Measurements from ENCODE around the gene TMEM191B.
A peak's percentile ranks its signal among the peaks of the same experiment; 100 is the strongest.
"Not testable (repeated sequence)": the region's sequence is repeated elsewhere in the genome, so short reads cannot be mapped to it uniquely, and the experiment has no call there.

TMEM191B gene
- total RNA-seq, result 0.26 to 6.1 (median 1.5) reads per million in 3 donors

GRCh38 chr22:18527752-18528596 lies at the start of gene TMEM191B:
Gene TMEM191B (plus strand): TSS chr22:18527802. CDS start chr22:18527981, 179 bp downstream.
- not testable (repeated sequence) for H3K4me1 ChIP-seq (ENCODE audit: control insufficient read depth, insufficient read depth, low read length, poor library complexity, severe bottlenecking); H3K4me3 ChIP-seq (ENCODE audit: insufficient read depth, low read depth, low read length, poor library complexity, severe bottlenecking); H3K36me3 ChIP-seq (ENCODE audit: control insufficient read depth, insufficient read depth, low read length); H3K27ac ChIP-seq (ENCODE audit: insufficient read depth, low read length, poor library complexity, severe bottlenecking); H3K9me3 ChIP-seq (ENCODE audit: control insufficient read depth, low read length); H3K27me3 ChIP-seq (replicated peaks; ENCODE audit: control insufficient read depth, insufficient read depth, low read length, poor library complexity, severe bottlenecking)
- peak in 1 of 3 donors; percentile 9 for DNase-seq

GRCh38 chr22:18496227-18496626 lies 31.4 kb upstream of the TMEM191B start:
- DNase-seq; H3K36me3 ChIP-seq (ENCODE audit: control insufficient read depth, insufficient read depth, low read length); H3K9me3 ChIP-seq (ENCODE audit: control insufficient read depth, low read length); H3K27ac ChIP-seq (ENCODE audit: insufficient read depth, low read length, poor library complexity, severe bottlenecking); H3K27me3 ChIP-seq (replicated peaks; ENCODE audit: control insufficient read depth, insufficient read depth, low read length, poor library complexity, severe bottlenecking); H3K4me1 ChIP-seq (ENCODE audit: control insufficient read depth, insufficient read depth, low read length, poor library complexity, severe bottlenecking); H3K4me3 ChIP-seq (ENCODE audit: insufficient read depth, low read depth, low read length, poor library complexity, severe bottlenecking): not testable (repeated sequence)

- not testable (repeated sequence) for H3K27ac ChIP-seq (ENCODE audit: insufficient read depth, low read length, poor library complexity, severe bottlenecking); H3K27me3 ChIP-seq (replicated peaks; ENCODE audit: control insufficient read depth, insufficient read depth, low read length, poor library complexity, severe bottlenecking); H3K36me3 ChIP-seq (ENCODE audit: control insufficient read depth, insufficient read depth, low read length); H3K4me1 ChIP-seq (ENCODE audit: control insufficient read depth, insufficient read depth, low read length, poor library complexity, severe bottlenecking); H3K4me3 ChIP-seq (ENCODE audit: insufficient read depth, low read depth, low read length, poor library complexity, severe bottlenecking); H3K9me3 ChIP-seq (ENCODE audit: control insufficient read depth, low read length); DNase-seq
These were observed 16.3 kb upstream of the TMEM191B start for GRCh38 chr22:18511327-18511726.

- not testable (repeated sequence) for H3K27me3 ChIP-seq (replicated peaks; ENCODE audit: control insufficient read depth, insufficient read depth, low read length, poor library complexity, severe bottlenecking); H3K4me1 ChIP-seq (ENCODE audit: control insufficient read depth, insufficient read depth, low read length, poor library complexity, severe bottlenecking); H3K4me3 ChIP-seq (ENCODE audit: insufficient read depth, low read depth, low read length, poor library complexity, severe bottlenecking); H3K27ac ChIP-seq (ENCODE audit: insufficient read depth, low read length, poor library complexity, severe bottlenecking); H3K36me3 ChIP-seq (ENCODE audit: control insufficient read depth, insufficient read depth, low read length); DNase-seq; H3K9me3 ChIP-seq (ENCODE audit: control insufficient read depth, low read length)
These were observed 15.2 kb upstream of the TMEM191B start for GRCh38 chr22:18512378-18512777.

- not testable (repeated sequence) for H3K36me3 ChIP-seq (ENCODE audit: control insufficient read depth, insufficient read depth, low read length); H3K4me3 ChIP-seq (ENCODE audit: insufficient read depth, low read depth, low read length, poor library complexity, severe bottlenecking); H3K27ac ChIP-seq (ENCODE audit: insufficient read depth, low read length, poor library complexity, severe bottlenecking); H3K9me3 ChIP-seq (ENCODE audit: control insufficient read depth, low read length); H3K4me1 ChIP-seq (ENCODE audit: control insufficient read depth, insufficient read depth, low read length, poor library complexity, severe bottlenecking); DNase-seq; H3K27me3 ChIP-seq (replicated peaks; ENCODE audit: control insufficient read depth, insufficient read depth, low read length, poor library complexity, severe bottlenecking)
These were observed 14.1 kb upstream of the TMEM191B start for GRCh38 chr22:18513454-18513853.

GRCh38 chr22:18518061-18518460 lies 9.5 kb upstream of the TMEM191B start, which contains the start of gene GGTLC3:
Gene GGTLC3 (minus strand): TSS chr22:18518161. CDS start chr22:18517897, 264 bp downstream.
- H3K27ac ChIP-seq (ENCODE audit: insufficient read depth, low read length, poor library complexity, severe bottlenecking); H3K27me3 ChIP-seq (replicated peaks; ENCODE audit: control insufficient read depth, insufficient read depth, low read length, poor library complexity, severe bottlenecking); H3K9me3 ChIP-seq (ENCODE audit: control insufficient read depth, low read length); H3K4me1 ChIP-seq (ENCODE audit: control insufficient read depth, insufficient read depth, low read length, poor library complexity, severe bottlenecking); DNase-seq; H3K4me3 ChIP-seq (ENCODE audit: insufficient read depth, low read depth, low read length, poor library complexity, severe bottlenecking); H3K36me3 ChIP-seq (ENCODE audit: control insufficient read depth, insufficient read depth, low read length): not testable (repeated sequence)

GRCh38 chr22:18522762-18523161 lies 4.8 kb upstream of the TMEM191B start:
- not testable (repeated sequence) for H3K27me3 ChIP-seq (replicated peaks; ENCODE audit: control insufficient read depth, insufficient read depth, low read length, poor library complexity, severe bottlenecking); H3K9me3 ChIP-seq (ENCODE audit: control insufficient read depth, low read length); DNase-seq

GRCh38 chr22:18523328-18523727 lies 4.3 kb upstream of the TMEM191B start:
- H3K36me3 ChIP-seq (ENCODE audit: control insufficient read depth, insufficient read depth, low read length); H3K27ac ChIP-seq (ENCODE audit: insufficient read depth, low read length, poor library complexity, severe bottlenecking); H3K9me3 ChIP-seq (ENCODE audit: control insufficient read depth, low read length); DNase-seq; H3K4me1 ChIP-seq (ENCODE audit: control insufficient read depth, insufficient read depth, low read length, poor library complexity, severe bottlenecking); H3K4me3 ChIP-seq (ENCODE audit: insufficient read depth, low read depth, low read length, poor library complexity, severe bottlenecking); H3K27me3 ChIP-seq (replicated peaks; ENCODE audit: control insufficient read depth, insufficient read depth, low read length, poor library complexity, severe bottlenecking): not testable (repeated sequence)

More at GRCh38 chr22:18522762-18523161, 4.8 kb upstream of the TMEM191B start:
- not testable (repeated sequence) for H3K4me1 ChIP-seq (ENCODE audit: control insufficient read depth, insufficient read depth, low read length, poor library complexity, severe bottlenecking); H3K4me3 ChIP-seq (ENCODE audit: insufficient read depth, low read depth, low read length, poor library complexity, severe bottlenecking); H3K27ac ChIP-seq (ENCODE audit: insufficient read depth, low read length, poor library complexity, severe bottlenecking); H3K36me3 ChIP-seq (ENCODE audit: control insufficient read depth, insufficient read depth, low read length)

- not testable (repeated sequence) for H3K27ac ChIP-seq (ENCODE audit: insufficient read depth, low read length, poor library complexity, severe bottlenecking); H3K4me3 ChIP-seq (ENCODE audit: insufficient read depth, low read depth, low read length, poor library complexity, severe bottlenecking)
These were observed 1.2 kb downstream of the TMEM191B start for GRCh38 chr22:18528597-18529415.

More at GRCh38 chr22:18528597-18529415, 1.2 kb downstream of the TMEM191B start:
- not testable (repeated sequence) for H3K4me1 ChIP-seq (ENCODE audit: control insufficient read depth, insufficient read depth, low read length, poor library complexity, severe bottlenecking); H3K9me3 ChIP-seq (ENCODE audit: control insufficient read depth, low read length); H3K27me3 ChIP-seq (replicated peaks; ENCODE audit: control insufficient read depth, insufficient read depth, low read length, poor library complexity, severe bottlenecking); H3K36me3 ChIP-seq (ENCODE audit: control insufficient read depth, insufficient read depth, low read length)
- peak; percentile 75 to 96 (median 75) for DNase-seq
